GM12873 (cell line): Measurements from ENCODE around the gene METTL23.

Experiments used
- CTCF ChIP-seq: IDR thresholded peaks from 2 replicates; pipeline ENCODE4 v1.5.1; 2012; ENCODE audit warnings: low read depth, mild to moderate bottlenecking, moderate library complexity, low read length, control low read depth; ENCODE audit not compliant: insufficient read depth; ENCODE audit errors: missing control alignments

The METTL23 gene

GRCh38 chr17:76727745-76728456, 1.3 kb downstream of the METTL23 start:
- no peak for TF ChIP-seq CTCF

GRCh38 chr17:76732734-76733617, 6.3 kb downstream of the METTL23 start:
- no peak for TF ChIP-seq CTCF

- TF ChIP-seq CTCF: no peak
Observed at GRCh38 chr17:76733618-76733957, 6.9 kb downstream of the METTL23 start.

GRCh38 chr17:76734080-76734840, 7.6 kb downstream of the METTL23 start:
- no peak for TF ChIP-seq CTCF

- TF ChIP-seq CTCF: no peak
Observed at GRCh38 chr17:76735006-76735405, 8.4 kb downstream of the METTL23 start.

- TF ChIP-seq CTCF: no peak
Observed at GRCh38 chr17:76735586-76736348, 9.1 kb downstream of the METTL23 start.
